K562 (cell line): ENCODE results near the gene CES5A. TPM values are rescaled to one million over a fixed set of nuclear protein-coding genes. Genes with fewer than 3 reads are reported as not detected.
"Not testable (repeated sequence)": the region's sequence is repeated elsewhere in the genome, so short reads cannot be mapped to it uniquely, and the experiment has no call there.

ENCODE experiments used
- ATAC-seq: fragments of 200-7000 bp; cut with Tn5 transposase; 3 replicates; pipeline ENCODE4 v1.9.1; 2020; ENCODE audit warnings: moderate library complexity
- BruUV-seq: library from RNA; stranded (reverse); fragments of 400-500 nt; replicated peaks from 2 replicates; lab custom pipeline; 2021; lab: Mats Ljungman, UMichigan
- CTCF ChIA-PET: fragments of 300-600 bp; formaldehyde crosslinking; extraction: SDS; loops from one replicate; lab custom pipeline; 2021; ENCODE audit warnings: low intra/inter-chr PET ratio; lab: Yijun Ruan, JAX
- POLR2A ChIA-PET: fragments of 300-600, 350-650 bp; sonication (Branson Sonifier 250); formaldehyde crosslinking; extraction: SDS; loops from one replicate; lab custom pipeline; 2021; ENCODE audit warnings: antibody characterized with exemption, inconsistent platforms; lab: Yijun Ruan, JAX
- DNase-seq, 4 experiments: peaks; one replicate each; pipeline versions ENCODE4 v3.0.0 to v3.0.0-alpha.2; 2011 to 2018; ENCODE audit warnings: low spot score in 3 of 4, mixed read lengths in 3 of 4; ENCODE audit errors: extremely low read depth in 1 of 4
- FAIRE-seq: peaks from 2 replicates; lab custom pipeline; 2011; peaks lifted over from hg19 to GRCh38; lab: Jason Lieb, UNC
- H2AFZ ChIP-seq: 2 replicates; pipeline ENCODE4 v1.6.0; 2011; ENCODE audit warnings: low read depth, low read length, control low read depth, inconsistent platforms
- H3K27ac ChIP-seq: fragments of 200-600 bp; 3 replicates; pipeline ENCODE4 v1.8.0; 2011; ENCODE audit warnings: low read depth, mild to moderate bottlenecking, control low read depth, inconsistent platforms, low read length, moderate library complexity, mixed read lengths; ENCODE audit errors: extremely low read depth
- H3K27me3 ChIP-seq, 2 experiments: fragments of 300-600 bp in 1 of 2; 2 replicates in 1 of 2; 3 replicates in 1 of 2; pipeline versions ENCODE4 v1.6.0 to v1.8.0; 2011; ENCODE audit warnings: inconsistent platforms in 2 of 2, low read length in 2 of 2, mild to moderate bottlenecking in 1 of 2, mixed read lengths in 1 of 2, moderate library complexity in 1 of 2; ENCODE audit not compliant: control insufficient read depth in 2 of 2, insufficient read depth in 2 of 2
- H3K36me3 ChIP-seq: fragments of 300-600 bp; 3 replicates; pipeline ENCODE4 v1.8.0; 2011; ENCODE audit warnings: mild to moderate bottlenecking, low read length, inconsistent platforms; ENCODE audit not compliant: control insufficient read depth, insufficient read depth
- H3K4me1 ChIP-seq, 2 experiments: fragments of 200-600 bp in 1 of 2; replicated peaks in 1 of 2; 2 replicates in 1 of 2; 3 replicates in 1 of 2; pipeline versions ENCODE4 v1.5.1 to v1.8.0; 2011; ENCODE audit warnings: inconsistent platforms in 2 of 2, low read length in 2 of 2, mild to moderate bottlenecking in 1 of 2, mixed read lengths in 1 of 2, moderate library complexity in 1 of 2; ENCODE audit not compliant: control insufficient read depth in 2 of 2, insufficient read depth in 2 of 2
- H3K4me2 ChIP-seq: 2 replicates; pipeline ENCODE4 v1.6.1; 2011; ENCODE audit warnings: low read length, control low read depth, inconsistent platforms, mixed read lengths; ENCODE audit not compliant: insufficient read depth
- H3K4me3 ChIP-seq: fragments of 200-600 bp; sonication (generic), shearing (Covaris generic); 2 replicates; pipeline ENCODE4 v1.5.1; 2016; ENCODE audit warnings: control low read depth, inconsistent platforms
- H3K79me2 ChIP-seq: fragments of 200-600 bp; 3 replicates; pipeline ENCODE4 v1.8.0; 2011; ENCODE audit warnings: low read length, inconsistent platforms; ENCODE audit not compliant: control insufficient read depth, insufficient read depth
- H3K9ac ChIP-seq, 2 experiments: 2 replicates each; pipeline versions ENCODE4 v1.6.0 to v1.6.1; 2011; ENCODE audit warnings: low read depth in 2 of 2, low read length in 2 of 2, control low read depth in 1 of 2, inconsistent platforms in 1 of 2, mild to moderate bottlenecking in 1 of 2, mixed read lengths in 1 of 2; ENCODE audit not compliant: insufficient read depth in 1 of 2
- H3K9me1 ChIP-seq: one replicate; pipeline ENCODE4 v1.6.0; 2011; ENCODE audit warnings: inconsistent platforms, mild to moderate bottlenecking, low read length, moderate library complexity; ENCODE audit not compliant: control insufficient read depth, insufficient read depth
- H3K9me3 ChIP-seq: replicated peaks from 2 replicates; pipeline ENCODE4 v1.5.1; 2011; ENCODE audit warnings: low read depth, low read length, inconsistent platforms; ENCODE audit not compliant: control insufficient read depth, insufficient read depth
- H4K20me1 ChIP-seq: replicated peaks from 2 replicates; pipeline ENCODE4 v1.6.1; 2011; ENCODE audit warnings: low read length, inconsistent platforms, mixed read lengths; ENCODE audit not compliant: control insufficient read depth, insufficient read depth
- WGBS: fragments of 100-300 bp; shearing (Covaris generic); methylation state at CpG from one replicate; pipeline ENCODE4 v1.1.6; 2016; ENCODE audit warnings: low coverage, mixed read lengths; ENCODE audit not compliant: insufficient coverage; ENCODE audit errors: missing lambda C conversion rate; 5-methylcytosine and 5-hydroxymethylcytosine counted together
- in situ Hi-C: fragments of 300-500 bp; cut with MboI; formaldehyde crosslinking; loops from 4 replicates; pipeline ENCODE4 v1.15.0; 2018; ENCODE audit warnings: inconsistent platforms, mixed read lengths
- intact Hi-C: fragments of 100-400 bp; cut with micrococcal nuclease; formaldehyde crosslinking; loops from 2 replicates; pipeline ENCODE4 v1.14.2; 2022
- polyA plus RNA-seq, 8 experiments: library from polyadenylated mRNA; depleted of rRNA in 4 of 8; stranded (reverse) in 5 of 8; unstranded in 3 of 8; fragments of >200 nt; fragmentation: Nextera tagmentation in 2 of 8; fragmentation: Illumina TruSeq in 1 of 8; extraction: Ambion mirVana in 2 of 8; extraction: Trizol in 1 of 8; gene quantifications; 2 replicates each; pipeline versions ENCODE4 v1.2.1 to v1.2.3, GENCODE V29; 2011 to 2014; ENCODE audit warnings: inconsistent platforms in 1 of 8, missing spikeins in 1 of 8
- total RNA-seq, 7 experiments: library from RNA; depleted of rRNA in 6 of 7; stranded (reverse); fragments of >200 nt in 6 of 7; fragmentation: Illumina TruSeq in 2 of 7; extraction: Trizol in 2 of 7; gene quantifications; 2 replicates each; pipeline versions ENCODE4 v1.2.1 to v1.2.3, GENCODE V29; 2011 to 2021; ENCODE audit warnings: low replicate concordance in 1 of 7

CES5A gene
- total and polyA plus RNA-seq, 9 of the 15 experiments (the other 6 are each of a cell fraction or from before 2014, with no cell fraction given) = 0.07 to 0.17 (median 0.15) TPM; not detected in 4

DNA sequence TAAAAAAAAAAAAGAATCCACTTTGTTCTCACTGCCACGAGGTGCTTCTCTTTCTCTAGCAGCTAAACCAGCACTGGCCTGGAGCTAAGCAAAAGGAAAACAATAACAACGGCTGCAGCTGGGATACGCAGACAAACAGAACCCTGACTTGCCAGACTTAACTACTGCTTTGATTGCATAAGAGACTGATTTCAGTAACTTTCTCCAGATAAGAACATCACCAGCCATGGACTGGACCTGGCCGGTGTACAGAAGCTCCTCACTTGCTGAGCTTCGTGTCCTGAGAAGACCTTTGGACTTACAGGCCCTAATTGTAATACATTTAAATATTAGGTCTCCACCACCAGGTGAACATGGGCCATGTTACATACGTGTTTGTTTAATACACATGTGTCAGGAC is 70.1 kb downstream of the CES5A start:
- H3K9ac ChIP-seq, H3K27ac ChIP-seq, intact Hi-C loops, in situ Hi-C loops, H3K9me1 ChIP-seq, H3K79me2 ChIP-seq, H3K4me2 ChIP-seq, BruUV-seq, H2AFZ ChIP-seq, H3K36me3 ChIP-seq, ATAC-seq, H3K27me3 ChIP-seq, CTCF ChIA-PET, H3K9me3 ChIP-seq, POLR2A ChIA-PET, H4K20me1 ChIP-seq, H3K4me1 ChIP-seq, H3K4me3 ChIP-seq, FAIRE-seq, DNase-seq: not testable (repeated sequence)
- WGBS = no CpG with 5 or more reads among the region's 6 CpGs

- H4K20me1 ChIP-seq, H3K4me3 ChIP-seq, H3K4me2 ChIP-seq, H3K9me3 ChIP-seq, H3K9ac ChIP-seq, H3K27me3 ChIP-seq, intact Hi-C loops, H3K36me3 ChIP-seq, H2AFZ ChIP-seq, CTCF ChIA-PET, H3K79me2 ChIP-seq, DNase-seq, ATAC-seq, H3K27ac ChIP-seq, in situ Hi-C loops, POLR2A ChIA-PET, H3K4me1 ChIP-seq, H3K9me1 ChIP-seq, FAIRE-seq, BruUV-seq: not testable (repeated sequence)
- no CpG with 5 or more reads among the region's 8 CpGs for WGBS
Measured at GRCh38 chr16:55803681-55804080, 71.5 kb downstream of the CES5A start.

Other genes with a start within 250 kb of the CES5A start
- gene SLC6A2, start 219.4 kb downstream of the CES5A start, total RNA-seq (2014; rRNA removed) = not detected in 2 replicates
- gene SLC6A2, start 219.4 kb downstream of the CES5A start, total RNA-seq (2014; rRNA removed; fragmentation: Illumina TruSeq; extraction: Trizol) = not detected in 2 replicates
- not detected in 2 replicates for gene SLC6A2, start 219.4 kb downstream of the CES5A start, total RNA-seq (2015; rRNA removed; fragmentation: Illumina TruSeq; extraction: Trizol)
- not detected in 2 replicates for gene SLC6A2, start 219.4 kb downstream of the CES5A start, total RNA-seq (2021)
- not detected in 2 replicates for gene SLC6A2, start 219.4 kb downstream of the CES5A start, polyA plus RNA-seq (2011; rRNA removed)
- gene SLC6A2, start 219.4 kb downstream of the CES5A start, polyA plus RNA-seq (2014; fragmentation: Illumina TruSeq; extraction: Trizol) = not detected in 2 replicates
- not detected for gene SLC6A2, start 219.4 kb downstream of the CES5A start, polyA plus RNA-seq (2014; fragmentation: Nextera tagmentation; extraction: Ambion mirVana)
- gene SLC6A2, start 219.4 kb downstream of the CES5A start, polyA plus RNA-seq (2014; rRNA removed) = not detected in 2 replicates
- gene CES1, start 42.3 kb downstream of the CES5A start, total RNA-seq (2014; rRNA removed) = not detected in 2 replicates
- gene CES1, start 42.3 kb downstream of the CES5A start, total RNA-seq (2014; rRNA removed; fragmentation: Illumina TruSeq; extraction: Trizol) = not detected in 2 replicates
- gene CES1, start 42.3 kb downstream of the CES5A start, total RNA-seq (2015; rRNA removed; fragmentation: Illumina TruSeq; extraction: Trizol) = 0.22 TPM in 1 of 2 replicates, not detected in the other
- gene CES1, start 42.3 kb downstream of the CES5A start, total RNA-seq (2021) = 0.87 and 1.2 TPM in 2 replicates
- 0.14 TPM in 1 of 2 replicates, not detected in the other for gene CES1, start 42.3 kb downstream of the CES5A start, polyA plus RNA-seq (2011; rRNA removed)
- gene CES1, start 42.3 kb downstream of the CES5A start, polyA plus RNA-seq (2014; fragmentation: Illumina TruSeq; extraction: Trizol) = not detected in 2 replicates
- gene CES1, start 42.3 kb downstream of the CES5A start, polyA plus RNA-seq (2014; fragmentation: Nextera tagmentation; extraction: Ambion mirVana) = under 1 TPM; 0.10 to 0.13 TPM
- gene CES1, start 42.3 kb downstream of the CES5A start, polyA plus RNA-seq (2014; rRNA removed) = 0.19 TPM in 1 of 2 replicates, not detected in the other